GM12891 (cell line): ENCODE results near the gene COL3A1.

Source experiments
- POLR2A ChIP-seq: IDR thresholded peaks from 2 replicates; pipeline ENCODE4 v1.6.1; 2011; ENCODE audit warnings: low read depth, low read length, control low read depth
- SPI1 ChIP-seq: IDR thresholded peaks from 2 replicates; pipeline ENCODE4 v1.6.1; 2011; ENCODE audit warnings: low read depth, low read length, control low read depth
- TAF1 ChIP-seq: IDR thresholded peaks from 2 replicates; pipeline ENCODE4 v1.6.1; 2011; ENCODE audit warnings: low read depth, low read length, control low read depth

DNA sequence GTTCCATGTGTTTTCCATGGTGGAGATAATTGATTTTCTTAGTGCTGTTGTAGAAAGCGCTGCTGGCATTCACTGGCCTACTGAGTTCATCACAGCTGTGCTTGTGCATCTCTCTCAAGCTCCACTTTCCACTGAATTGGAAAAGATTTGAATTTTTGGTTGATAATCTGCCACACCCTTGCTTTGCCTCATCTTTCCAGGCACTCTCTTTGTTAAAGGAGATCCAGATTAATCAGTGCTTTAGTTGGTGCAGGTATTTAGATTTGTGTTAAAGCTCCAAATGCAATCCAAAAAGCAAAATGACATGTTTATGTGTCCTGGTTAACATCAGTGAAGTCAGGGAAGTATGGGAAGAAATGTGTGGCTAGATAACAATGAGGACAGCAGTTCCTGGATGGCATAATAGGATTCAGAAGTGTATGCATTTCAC is 2.7 kb upstream of the COL3A1 start:
- TF ChIP-seq POLR2A (no peak), SPI1 (no peak), TAF1 (no peak)
